Skeletal muscle satellite cell (primary cell): ENCODE results near the gene SPINDOC.

ENCODE experiments used
- H3K27me3 ChIP-seq: 2 replicates; pipeline ENCODE4 v1.7.0; 2013; ENCODE audit warnings: low read length; ENCODE audit not compliant: control insufficient read depth, insufficient read depth
- H3K36me3 ChIP-seq: 2 replicates; pipeline ENCODE4 v1.7.0; 2013; ENCODE audit warnings: mild to moderate bottlenecking, control low read depth, low read length; ENCODE audit not compliant: insufficient read depth
- H3K4me1 ChIP-seq: 2 replicates; pipeline ENCODE4 v1.7.0; 2013; ENCODE audit warnings: low read length; ENCODE audit not compliant: control insufficient read depth, insufficient read depth
- H3K4me2 ChIP-seq: 2 replicates; pipeline ENCODE4 v1.7.0; 2013; ENCODE audit warnings: mild to moderate bottlenecking, low read length
- H3K4me3 ChIP-seq: 2 replicates; pipeline ENCODE4 v1.7.0; 2013; ENCODE audit warnings: low read length
- H3K9ac ChIP-seq: 2 replicates; pipeline ENCODE4 v1.7.0; 2013; ENCODE audit warnings: mild to moderate bottlenecking, low read depth, low read length, moderate library complexity
- H3K9me3 ChIP-seq: replicated peaks from 2 replicates; pipeline ENCODE4 v1.7.0; 2013; ENCODE audit warnings: mild to moderate bottlenecking, control low read depth, low read length

The SPINDOC gene

DNA sequence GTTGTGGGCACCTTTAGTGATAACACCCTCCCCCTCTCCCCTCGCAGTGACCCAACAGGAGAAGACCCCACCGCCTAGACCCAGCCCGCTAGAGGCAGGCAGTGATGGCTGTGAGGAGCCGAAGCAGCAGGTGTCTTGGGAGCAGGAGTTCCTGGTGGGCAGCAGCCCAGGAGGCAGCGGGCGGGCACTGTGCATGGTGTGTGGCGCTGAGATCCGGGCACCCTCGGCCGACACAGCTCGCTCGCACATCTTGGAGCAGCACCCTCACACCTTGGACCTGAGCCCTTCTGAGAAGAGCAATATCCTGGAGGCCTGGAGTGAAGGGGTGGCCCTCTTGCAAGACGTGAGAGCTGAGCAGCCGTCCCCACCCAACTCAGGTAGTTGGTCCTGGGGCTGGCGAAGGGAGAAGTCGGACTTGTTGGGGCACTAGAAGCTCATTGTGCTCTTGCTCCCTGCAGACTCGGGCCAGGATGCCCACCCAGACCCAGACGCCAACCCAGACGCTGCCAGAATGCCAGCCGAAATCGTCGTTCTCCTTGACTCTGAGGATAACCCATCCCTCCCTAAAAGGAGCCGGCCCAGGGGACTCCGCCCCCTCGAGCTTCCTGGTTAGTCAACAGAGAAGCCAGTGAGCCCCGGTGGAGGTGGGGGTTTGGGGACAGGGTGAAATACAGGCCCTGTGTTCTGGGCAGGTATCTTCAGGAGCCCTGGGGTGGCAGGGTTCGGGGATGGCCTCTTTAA, 4.7 kb downstream of the SPINDOC start:
- Histone ChIP-seq H3K27me3 (no peaks in the 10 kb centered on the region), H3K9ac (no peak overlapping the region), H3K4me3 (no peak overlapping the region), H3K4me1 (peaks cover 10% of the 10 kb centered on the region), H3K4me2 (no peak overlapping the region), H3K36me3 (peaks cover 57% of the 10 kb centered on the region), H3K9me3 (no peaks in the 10 kb centered on the region)

DNA sequence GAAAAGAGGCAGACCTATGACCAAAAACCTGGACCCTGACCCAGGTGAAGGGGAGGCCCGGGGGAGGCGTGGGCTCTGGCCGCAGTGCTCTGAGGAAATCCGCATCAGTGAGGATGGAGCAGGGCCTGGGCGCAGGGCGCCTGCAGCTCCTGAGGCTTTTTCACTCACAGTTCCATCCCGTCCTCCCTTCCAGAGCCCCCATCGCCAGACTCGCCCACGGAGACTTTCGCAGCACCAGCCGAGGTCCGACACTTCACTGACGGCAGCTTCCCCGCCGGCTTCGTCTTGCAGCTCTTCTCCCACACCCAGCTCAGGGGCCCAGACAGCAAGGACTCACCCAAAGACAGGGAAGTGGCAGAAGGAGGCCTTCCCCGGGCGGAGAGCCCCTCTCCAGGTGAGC, 5.4 kb downstream of the SPINDOC start:
- Histone ChIP-seq H3K9ac (no peak overlapping the region), H3K4me3 (no peak overlapping the region), H3K4me2 (no peak overlapping the region), H3K36me3 (peaks cover 62% of the 10 kb centered on the region), H3K27me3 (no peaks in the 10 kb centered on the region), H3K4me1 (peaks cover 10% of the 10 kb centered on the region), H3K9me3 (no peaks in the 10 kb centered on the region)

DNA sequence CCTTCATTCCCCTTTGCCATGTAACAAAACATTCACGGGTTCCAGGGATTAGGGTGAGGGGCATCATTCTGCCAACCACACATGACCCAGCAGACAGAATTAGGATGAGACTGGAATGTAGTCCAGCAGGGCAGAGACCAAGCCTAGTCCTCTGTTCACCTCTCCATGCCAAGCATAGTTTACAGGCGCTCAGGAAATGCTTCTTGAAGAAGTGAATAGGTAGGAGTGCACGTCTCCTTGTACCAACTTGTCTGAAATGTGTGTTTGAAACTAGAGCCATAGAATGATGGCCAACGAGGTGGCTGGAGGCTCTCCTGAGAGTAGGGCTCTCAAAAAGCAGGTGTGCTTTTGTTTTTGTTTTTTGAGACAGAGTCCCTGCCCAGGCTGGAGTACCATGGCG, 8.2 kb downstream of the SPINDOC start:
- H3K27me3 ChIP-seq = no peaks in the 10 kb centered on the region
- peaks cover 74% of the 10 kb centered on the region for H3K36me3 ChIP-seq
- H3K9ac ChIP-seq = no peak overlapping the region

DNA sequence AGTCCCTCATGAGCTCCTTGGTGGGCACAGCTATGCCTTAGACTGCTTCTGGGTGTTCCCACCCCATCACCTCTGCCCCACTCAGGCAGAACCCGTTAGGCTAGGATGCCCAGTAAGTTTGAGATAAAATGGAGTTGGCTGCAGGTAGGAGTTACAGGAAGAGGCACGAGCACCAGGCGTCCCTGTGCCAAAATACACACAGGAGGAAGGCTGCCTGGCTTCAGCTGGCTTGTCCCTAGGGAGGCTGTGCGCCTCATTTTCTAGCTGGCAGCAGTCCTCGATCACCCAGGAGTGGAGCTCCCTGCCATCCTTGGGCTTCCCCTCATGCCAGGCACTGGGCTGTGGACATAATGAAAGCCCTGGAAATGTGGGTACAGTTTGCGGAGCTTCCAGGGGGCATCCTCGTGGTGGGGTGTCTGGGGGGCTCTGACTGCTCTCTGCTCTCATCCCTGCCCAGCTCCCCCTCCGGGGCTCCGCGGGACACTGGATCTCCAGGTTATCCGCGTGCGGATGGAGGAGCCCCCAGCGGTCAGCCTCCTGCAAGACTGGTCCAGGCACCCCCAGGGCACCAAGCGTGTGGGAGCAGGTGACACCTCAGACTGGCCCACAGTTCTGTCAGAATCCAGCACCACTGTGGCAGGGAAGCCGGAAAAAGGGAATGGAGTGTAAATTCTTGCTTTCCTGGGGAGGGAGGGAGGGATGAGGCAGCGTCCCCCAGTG, 13.4 kb downstream of the SPINDOC start:
- Histone ChIP-seq H3K27me3 (no peaks in the 10 kb centered on the region), H3K4me2 (no peak overlapping the region), H3K4me1 (no peaks in the 10 kb centered on the region), H3K9ac (no peak overlapping the region), H3K36me3 (peaks cover 47% of the 10 kb centered on the region), H3K9me3 (no peaks in the 10 kb centered on the region), H3K4me3 (no peak overlapping the region)

More for the DNA sequence above, 8.2 kb downstream of the SPINDOC start:
- Histone ChIP-seq H3K4me1 (no peaks in the 10 kb centered on the region), H3K4me3 (no peak overlapping the region), H3K4me2 (no peak overlapping the region), H3K9me3 (no peaks in the 10 kb centered on the region)

DNA sequence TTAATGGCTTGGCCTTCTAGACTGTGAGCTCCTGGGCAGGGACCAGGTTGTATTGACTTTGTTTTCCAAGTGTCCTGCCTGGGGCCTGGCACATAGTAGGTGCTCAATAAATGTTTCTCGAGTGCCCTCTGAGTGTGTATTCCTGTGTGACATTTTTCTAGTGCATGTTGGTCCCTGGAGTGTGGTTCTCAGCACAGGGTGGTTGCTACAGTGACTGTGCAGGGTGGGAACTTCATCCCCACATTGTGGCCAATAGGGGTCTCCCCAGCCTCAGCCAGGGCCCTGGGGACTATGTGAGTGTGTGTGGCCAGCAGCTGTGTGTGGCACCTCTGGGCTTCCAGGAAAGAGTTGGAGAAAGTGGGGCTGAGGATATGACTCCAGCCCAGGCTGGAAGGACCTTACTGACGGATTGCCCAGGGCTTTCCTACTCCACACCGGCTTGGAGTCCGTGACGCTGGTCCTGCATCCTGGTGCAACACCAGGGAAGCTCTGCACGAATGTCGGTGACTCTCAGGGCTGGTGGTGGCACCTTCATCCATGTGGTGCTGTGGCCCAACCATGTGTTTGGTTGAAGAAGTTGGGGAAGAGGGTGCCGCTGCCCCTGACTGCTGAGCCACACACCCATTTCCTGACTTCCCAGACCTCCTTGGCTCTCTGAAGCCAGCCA, 16.7 kb downstream of the SPINDOC start:
- Histone ChIP-seq H3K9ac (no peak overlapping the region), H3K4me2 (no peak overlapping the region), H3K27me3 (no peaks in the 10 kb centered on the region), H3K36me3 (peaks cover 20% of the 10 kb centered on the region), H3K9me3 (no peaks in the 10 kb centered on the region), H3K4me3 (no peak overlapping the region), H3K4me1 (no peaks in the 10 kb centered on the region)

DNA sequence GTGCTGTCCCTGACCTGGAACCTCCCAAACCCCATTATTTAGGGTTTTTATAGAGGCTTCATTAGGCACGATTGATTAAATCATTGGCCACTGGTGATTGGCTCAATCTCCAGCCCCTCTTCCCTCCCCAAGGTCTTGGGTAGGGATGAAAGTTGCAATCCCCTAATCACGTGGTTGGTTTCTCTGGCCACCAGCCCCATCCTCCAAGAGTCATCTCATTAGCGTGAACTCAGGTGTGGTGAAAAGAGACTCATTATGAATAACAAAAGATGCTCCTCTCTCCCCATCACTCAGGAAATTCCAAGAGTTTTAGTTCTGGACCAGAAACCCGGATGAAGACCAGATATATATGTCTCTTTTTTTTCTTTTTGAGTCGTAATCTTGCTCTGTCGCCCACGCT, 18.1 kb downstream of the SPINDOC start:
- no peak overlapping the region for H3K4me3 ChIP-seq
- H3K9me3 ChIP-seq = no peaks in the 10 kb centered on the region
- H3K27me3 ChIP-seq = no peaks in the 10 kb centered on the region
- H3K9ac ChIP-seq = no peak overlapping the region
- H3K4me1 ChIP-seq = no peaks in the 10 kb centered on the region
- no peak overlapping the region for H3K4me2 ChIP-seq
- peaks cover 9% of the 10 kb centered on the region for H3K36me3 ChIP-seq

DNA sequence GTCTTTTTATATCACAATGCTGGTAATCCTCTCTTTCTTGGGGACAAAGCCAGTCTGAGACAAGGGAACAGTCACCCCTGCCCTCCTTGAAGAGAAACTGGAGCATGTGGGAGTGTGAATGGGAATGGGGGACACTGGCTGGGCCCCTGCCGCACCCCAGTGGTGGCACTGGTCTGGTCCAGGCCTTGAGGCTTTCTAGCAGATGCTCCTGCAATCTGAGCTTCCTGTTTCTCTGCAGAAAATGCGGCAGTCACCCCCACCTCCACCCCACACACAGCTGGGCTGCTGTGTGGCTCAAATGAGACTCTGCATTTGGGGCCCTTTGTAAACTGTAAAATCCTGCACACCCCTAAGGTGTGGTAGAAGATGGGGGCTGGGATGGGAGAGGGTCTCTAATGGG, 19.1 kb downstream of the SPINDOC start:
- Histone ChIP-seq H3K36me3 (peaks cover 3% of the 10 kb centered on the region), H3K9me3 (no peaks in the 10 kb centered on the region), H3K4me2 (no peak overlapping the region), H3K9ac (no peak overlapping the region), H3K27me3 (no peaks in the 10 kb centered on the region), H3K4me3 (no peak overlapping the region), H3K4me1 (no peaks in the 10 kb centered on the region)

DNA sequence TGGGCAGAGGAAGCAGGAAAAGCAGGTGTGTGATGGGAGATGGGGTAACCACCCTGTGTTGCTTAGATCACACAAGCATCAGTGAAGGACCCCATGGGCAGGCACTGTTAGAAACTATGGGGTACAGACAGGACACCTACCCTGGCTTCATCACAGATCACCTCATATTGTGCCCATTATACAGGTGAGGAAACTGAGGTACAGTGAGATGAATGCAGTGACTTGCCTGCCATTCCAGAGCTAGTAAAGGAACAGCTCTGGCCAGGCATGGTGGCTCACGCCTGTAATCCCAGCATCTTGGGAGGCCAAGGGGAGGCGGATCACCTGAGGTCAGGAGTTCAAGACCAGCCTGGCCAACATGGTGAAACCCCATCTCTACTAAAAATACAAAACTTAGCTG, 19.8 kb downstream of the SPINDOC start:
- Histone ChIP-seq H3K9me3 (no peaks in the 10 kb centered on the region), H3K36me3 (peaks cover 3% of the 10 kb centered on the region), H3K4me2 (no peak overlapping the region), H3K27me3 (no peaks in the 10 kb centered on the region), H3K4me1 (peaks cover 2% of the 10 kb centered on the region), H3K4me3 (no peak overlapping the region), H3K9ac (no peak overlapping the region)

DNA sequence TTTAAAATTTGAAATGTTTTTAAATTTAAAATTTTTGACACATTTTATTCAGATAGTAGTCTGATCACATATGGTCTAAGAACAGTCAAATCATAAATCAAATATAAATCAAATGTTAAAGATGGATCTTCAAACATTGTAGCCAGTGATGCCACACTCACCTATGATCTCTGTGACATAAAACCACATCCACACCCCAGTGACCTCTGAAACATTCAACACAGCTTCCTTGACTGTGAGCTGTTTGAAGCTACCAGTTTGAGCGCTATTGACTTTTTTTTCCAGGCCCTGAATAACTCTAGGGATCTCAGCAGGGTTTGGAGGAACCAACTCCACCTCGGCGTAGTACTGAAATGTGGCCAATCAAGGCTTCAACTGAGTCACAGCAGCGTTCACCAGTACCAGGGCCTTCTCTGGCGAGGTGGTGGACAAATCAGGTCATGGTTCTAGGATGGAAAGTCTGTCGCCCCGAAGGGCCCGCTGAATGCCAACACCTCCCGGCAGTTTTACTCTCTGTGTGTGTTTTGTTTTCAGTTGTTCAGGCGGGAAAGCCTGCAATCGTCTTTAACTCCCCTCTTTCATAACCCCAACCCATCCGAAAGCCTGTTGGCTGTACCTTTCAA, 21.4 kb downstream of the SPINDOC start:
- Histone ChIP-seq H3K36me3 (no peaks in the 10 kb centered on the region), H3K4me1 (peaks cover 6% of the 10 kb centered on the region), H3K4me3 (no peak overlapping the region), H3K9ac (no peak overlapping the region), H3K27me3 (no peaks in the 10 kb centered on the region), H3K9me3 (no peaks in the 10 kb centered on the region), H3K4me2 (no peak overlapping the region)

DNA sequence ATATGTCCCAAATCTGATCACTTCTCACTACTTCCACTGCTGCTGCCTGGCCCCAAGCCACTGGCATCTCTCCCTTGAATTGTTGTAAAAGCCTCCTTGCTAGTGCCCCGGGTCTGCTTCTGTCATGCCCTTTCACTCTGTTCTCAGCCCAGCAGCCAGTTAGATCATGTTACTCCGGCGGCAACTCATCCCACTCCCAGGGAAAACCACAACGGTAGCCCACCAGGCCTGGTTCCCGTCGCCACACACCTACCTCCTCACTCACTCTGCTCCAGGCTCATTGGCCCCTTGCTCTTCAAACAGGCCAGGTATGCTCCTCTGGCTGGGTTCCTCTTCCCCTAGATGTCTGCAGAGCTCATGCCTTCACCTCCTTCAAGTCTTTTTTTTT, 21.9 kb downstream of the SPINDOC start:
- Histone ChIP-seq H3K4me1 (peaks cover 6% of the 10 kb centered on the region), H3K4me3 (no peak overlapping the region), H3K27me3 (no peaks in the 10 kb centered on the region), H3K4me2 (no peak overlapping the region), H3K9ac (no peak overlapping the region), H3K9me3 (no peaks in the 10 kb centered on the region), H3K36me3 (no peaks in the 10 kb centered on the region)

DNA sequence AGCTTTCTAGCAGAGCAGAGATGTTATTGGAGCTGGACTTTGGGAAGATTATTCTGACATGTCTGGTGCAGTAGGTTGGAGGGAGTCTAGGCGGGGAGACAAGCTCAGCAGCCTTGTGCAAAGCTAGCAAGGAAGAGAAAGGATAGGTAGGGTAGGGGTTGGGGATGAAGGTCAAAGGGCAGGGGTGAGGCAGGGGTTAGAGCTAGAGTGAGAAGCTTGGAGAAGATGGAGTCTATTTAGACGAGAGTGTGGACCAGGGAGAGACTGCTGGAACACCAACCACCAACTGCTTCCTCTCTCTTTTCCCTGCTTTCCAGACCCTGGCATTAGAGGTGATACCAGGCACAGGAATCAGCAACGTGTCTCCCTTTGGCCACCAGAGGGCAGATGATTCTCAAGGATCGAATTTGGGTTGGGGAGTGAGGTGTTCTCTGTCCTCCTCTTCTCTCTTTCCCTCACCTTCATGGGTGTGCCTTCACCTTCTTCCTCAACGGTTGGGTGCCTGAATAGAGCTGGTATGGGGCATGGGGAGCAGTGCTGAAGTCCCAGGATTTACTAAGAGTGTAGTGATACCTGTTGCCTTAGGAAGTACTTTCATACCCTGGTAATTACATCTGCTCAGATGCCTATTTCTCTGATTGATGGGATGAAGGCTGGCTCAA, 23.9 kb downstream of the SPINDOC start:
- Histone ChIP-seq H3K4me1 (peaks cover 23% of the 10 kb centered on the region), H3K4me2 (no peak overlapping the region), H3K36me3 (peaks cover 2% of the 10 kb centered on the region), H3K27me3 (no peaks in the 10 kb centered on the region), H3K4me3 (no peak overlapping the region), H3K9me3 (no peaks in the 10 kb centered on the region), H3K9ac (no peak overlapping the region)
